ENCODE data around the gene CHD2. TPM values are rescaled to one million over a fixed set of nuclear protein-coding genes. Genes with fewer than 3 reads are reported as not detected.
A peak's percentile ranks its signal among the peaks of the same experiment; 100 is the strongest.

CHD2 gene
- total RNA-seq, 2 donors from 2014 or later = 63.9 to 70.0 TPM

DNA sequence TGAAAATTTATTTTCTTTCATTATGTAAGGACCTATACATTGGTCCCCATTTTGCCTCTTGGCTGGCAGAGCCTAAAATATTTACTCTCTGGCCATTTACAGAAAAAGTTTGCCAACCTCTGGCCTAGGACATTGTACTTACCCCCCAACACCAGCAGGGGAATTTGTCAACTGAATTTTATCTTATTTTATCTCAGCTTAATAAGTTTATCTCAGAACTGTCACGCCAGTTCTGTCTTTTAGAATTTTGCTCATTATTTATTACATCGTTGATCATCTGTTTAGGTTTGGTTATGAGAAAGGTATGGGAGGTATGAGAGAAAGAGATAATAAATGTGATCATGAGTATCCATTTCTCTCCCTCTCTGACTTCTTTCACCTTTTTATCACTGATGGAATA lies 38.3 kb downstream of the CHD2 start:
- WGBS, 2 donors = 30 to 39% methylated on average over 2 of the region's 2 CpGs
- no peak for TF ChIP-seq POLR2A (IDR thresholded peaks at IDR 0.05)
- TF ChIP-seq, protein P1, sequence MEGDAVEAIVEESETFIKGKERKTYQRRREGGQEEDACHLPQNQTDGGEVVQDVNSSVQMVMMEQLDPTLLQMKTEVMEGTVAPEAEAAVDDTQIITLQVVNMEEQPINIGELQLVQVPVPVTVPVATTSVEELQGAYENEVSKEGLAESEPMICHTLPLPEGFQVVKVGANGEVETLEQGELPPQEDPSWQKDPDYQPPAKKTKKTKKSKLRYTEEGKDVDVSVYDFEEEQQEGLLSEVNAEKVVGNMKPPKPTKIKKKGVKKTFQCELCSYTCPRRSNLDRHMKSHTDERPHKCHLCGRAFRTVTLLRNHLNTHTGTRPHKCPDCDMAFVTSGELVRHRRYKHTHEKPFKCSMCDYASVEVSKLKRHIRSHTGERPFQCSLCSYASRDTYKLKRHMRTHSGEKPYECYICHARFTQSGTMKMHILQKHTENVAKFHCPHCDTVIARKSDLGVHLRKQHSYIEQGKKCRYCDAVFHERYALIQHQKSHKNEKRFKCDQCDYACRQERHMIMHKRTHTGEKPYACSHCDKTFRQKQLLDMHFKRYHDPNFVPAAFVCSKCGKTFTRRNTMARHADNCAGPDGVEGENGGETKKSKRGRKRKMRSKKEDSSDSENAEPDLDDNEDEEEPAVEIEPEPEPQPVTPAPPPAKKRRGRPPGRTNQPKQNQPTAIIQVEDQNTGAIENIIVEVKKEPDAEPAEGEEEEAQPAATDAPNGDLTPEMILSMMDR (IDR thresholded peaks at IDR 0.05) = peak in 4 of 7 experiments; percentile 12 to 23 (median 20)
- peak overlapping the region in 1 of 4 donors; percentile 25 for H3K27ac ChIP-seq
- ATAC-seq = no peak
- H3K4me3 ChIP-seq = no peak overlapping the region
- no peaks in the 10 kb centered on the region for H3K27me3 ChIP-seq
- H3K4me1 ChIP-seq = peaks cover 27% of the 10 kb centered on the region
- intact Hi-C loops (cut with DNase I) = no loop called here
- H3K36me3 ChIP-seq (replicated peaks in 1 of 2; ENCODE audit: insufficient read depth in 1 of 2, low read depth in 2 of 2) = peaks cover 0 to 46% of the 10 kb centered on the region in 2 donors
- no peak for DNase-seq
- H3K9me3 ChIP-seq = no peaks in the 10 kb centered on the region

DNA sequence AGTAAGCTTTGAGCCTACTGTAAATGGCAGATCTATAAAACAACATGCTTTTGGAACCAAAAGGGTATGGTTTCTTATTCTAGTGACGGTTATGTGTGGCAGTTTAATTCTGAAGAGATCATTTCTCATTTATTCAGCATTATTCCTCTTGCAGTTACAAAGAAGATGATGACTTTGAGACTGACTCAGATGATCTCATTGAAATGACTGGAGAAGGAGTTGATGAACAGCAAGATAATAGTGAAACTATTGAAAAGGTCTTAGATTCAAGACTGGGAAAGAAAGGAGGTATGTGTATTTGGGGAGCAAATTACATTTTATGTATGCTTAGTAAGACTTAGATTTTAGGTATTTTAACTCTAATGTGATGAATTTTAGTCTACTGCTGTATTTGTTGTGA lies 41.5 kb downstream of the CHD2 start:
- DNase-seq (no peak), ATAC-seq (no peak)
- no peak overlapping the region for H3K27ac ChIP-seq
- H3K36me3 ChIP-seq (replicated peaks in 1 of 2; ENCODE audit: insufficient read depth in 1 of 2, low read depth in 2 of 2) = peaks cover 12 to 65% of the 10 kb centered on the region in 2 donors
- H3K27me3 ChIP-seq = no peaks in the 10 kb centered on the region
- intact Hi-C loops (cut with DNase I) = loop anchor here (10.0 kb wide), 1 partner anchor 53 kb away; no protein-coding TSS in a partner anchor
- 89 to 97% methylated on average over 1 of the region's 1 CpG for WGBS, 2 donors
- H3K4me1 ChIP-seq = peaks cover 16% of the 10 kb centered on the region
- no peak overlapping the region for H3K4me3 ChIP-seq
- H3K9me3 ChIP-seq = no peaks in the 10 kb centered on the region
- TF ChIP-seq, protein P1 (IDR thresholded peaks at IDR 0.05) = no peak
- no peak for TF ChIP-seq POLR2A (IDR thresholded peaks at IDR 0.05)

DNA sequence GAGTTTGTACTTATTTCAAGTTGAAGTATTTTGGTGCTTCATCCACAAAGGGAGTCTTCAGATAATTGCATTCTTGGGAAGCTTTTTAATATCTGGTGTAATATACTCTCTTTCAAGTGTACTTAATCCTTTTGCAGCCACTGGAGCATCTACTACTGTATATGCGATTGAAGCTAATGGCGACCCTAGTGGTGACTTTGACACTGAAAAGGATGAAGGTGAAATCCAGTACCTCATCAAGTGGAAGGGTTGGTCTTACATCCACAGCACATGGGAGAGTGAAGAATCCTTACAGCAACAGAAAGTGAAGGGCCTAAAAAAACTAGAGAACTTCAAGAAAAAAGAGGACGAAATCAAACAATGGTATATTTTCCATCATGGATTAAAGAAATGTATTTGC lies 42.6 kb downstream of the CHD2 start:
- Histone ChIP-seq H3K36me3 (replicated peaks in 1 of 2; ENCODE audit: insufficient read depth in 1 of 2, low read depth in 2 of 2) (peaks cover 21 to 72% of the 10 kb centered on the region in 2 donors), H3K9me3 (no peaks in the 10 kb centered on the region), H3K4me1 (peaks cover 19% of the 10 kb centered on the region), H3K4me3 (no peak overlapping the region), H3K27me3 (no peaks in the 10 kb centered on the region), H3K27ac (no peak overlapping the region)
- DNase-seq (no peak), ATAC-seq (no peak)
- intact Hi-C loops (cut with DNase I) = loop anchor here (10.0 kb wide), 1 partner anchor 52 kb away; no protein-coding TSS in a partner anchor
- TF ChIP-seq, protein P1 (IDR thresholded peaks at IDR 0.05) = no peak
- TF ChIP-seq POLR2A (IDR thresholded peaks at IDR 0.05) = no peak
- 95 to 99% methylated on average over 3 of the region's 3 CpGs for WGBS, 2 donors

DNA sequence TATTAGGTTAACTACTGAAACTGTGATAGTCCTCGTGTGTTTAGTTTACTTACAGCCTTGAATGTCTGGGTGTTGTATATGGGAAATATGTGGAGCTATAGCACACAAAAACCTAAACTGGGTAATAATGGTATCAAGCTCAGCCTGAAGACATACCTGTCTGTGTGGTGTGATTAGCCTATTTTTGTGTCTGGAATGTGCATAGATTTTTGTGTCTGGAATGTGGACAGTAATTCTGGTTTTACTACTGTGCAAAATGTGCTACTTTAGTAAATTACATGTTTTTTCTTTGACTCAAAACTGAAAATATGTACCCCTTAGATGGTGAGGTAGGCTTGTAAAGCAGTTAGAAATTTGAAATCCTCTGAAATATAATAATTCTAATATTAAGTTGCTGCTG lies 43.5 kb downstream of the CHD2 start:
- Histone ChIP-seq H3K36me3 (replicated peaks in 1 of 2; ENCODE audit: insufficient read depth in 1 of 2, low read depth in 2 of 2) (peaks cover 21 to 71% of the 10 kb centered on the region in 2 donors), H3K27me3 (no peaks in the 10 kb centered on the region), H3K27ac (no peak overlapping the region), H3K4me3 (no peak overlapping the region), H3K9me3 (peaks cover 0 to 2% (median 0%) of the 10 kb centered on the region in 3 donors), H3K4me1 (peaks cover 14% of the 10 kb centered on the region)
- TF ChIP-seq POLR2A (IDR thresholded peaks at IDR 0.05) = no peak
- TF ChIP-seq, protein P1 (IDR thresholded peaks at IDR 0.05) = no peak
- ATAC-seq (no peak), DNase-seq (no peak)
- intact Hi-C loops (cut with DNase I) = loop anchor here (10.0 kb wide), 1 partner anchor 51 kb away; no protein-coding TSS in a partner anchor
- WGBS, 2 donors = 41 to 45% methylated on average over 1 of the region's 1 CpG

DNA sequence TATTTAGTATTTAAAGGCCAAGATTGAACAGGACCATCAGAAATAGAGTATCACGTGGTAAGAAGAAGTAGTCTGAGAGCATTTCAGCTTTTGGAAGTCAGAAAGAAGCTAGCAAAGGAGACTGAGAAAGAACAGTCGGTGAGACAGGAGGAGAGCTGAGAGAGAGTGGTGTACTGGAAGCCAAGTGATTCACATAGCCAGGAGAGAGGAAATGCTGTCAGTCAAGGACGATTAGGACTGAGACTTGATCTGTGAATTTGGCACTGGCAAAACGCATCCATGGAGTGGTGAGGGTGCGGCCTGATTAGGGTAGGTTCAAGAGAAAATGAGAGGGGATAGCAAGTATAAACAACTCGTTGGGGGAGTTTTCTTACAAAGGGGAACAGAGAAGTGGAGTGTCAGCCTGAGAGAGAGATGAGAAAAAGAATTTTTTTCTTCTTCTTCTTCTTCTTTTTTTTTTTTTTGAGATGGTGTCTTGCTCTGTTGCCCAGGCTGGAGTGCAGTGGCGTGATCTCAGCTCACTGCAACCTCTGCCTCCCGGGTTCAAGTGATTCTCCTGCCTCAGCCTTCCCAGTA lies 44.9 kb downstream of the CHD2 start:
- WGBS, 2 donors = 85 to 91% methylated on average over 8 of the region's 8 CpGs
- intact Hi-C loops (cut with DNase I) = loop anchor here (10.0 kb wide), 1 partner anchor 50 kb away; no protein-coding TSS in a partner anchor
- H3K4me3 ChIP-seq = no peak overlapping the region
- peaks cover 14% of the 10 kb centered on the region for H3K4me1 ChIP-seq
- H3K27me3 ChIP-seq = no peaks in the 10 kb centered on the region
- H3K27ac ChIP-seq = no peak overlapping the region
- TF ChIP-seq, protein P1 (IDR thresholded peaks at IDR 0.05) = no peak
- no peak for TF ChIP-seq POLR2A (IDR thresholded peaks at IDR 0.05)
- DNase-seq (no peak), ATAC-seq (no peak)
- H3K36me3 ChIP-seq (replicated peaks in 1 of 2; ENCODE audit: insufficient read depth in 1 of 2, low read depth in 2 of 2) = peaks cover 31 to 71% of the 10 kb centered on the region in 2 donors
- H3K9me3 ChIP-seq = peaks cover 0 to 14% (median 0%) of the 10 kb centered on the region in 3 donors
